Smooth muscle cell (in vitro differentiated cells): ENCODE measurements around the gene PANX1. TPM values are rescaled to one million over a fixed set of nuclear protein-coding genes. Genes with fewer than 3 reads are reported as not detected.

Source experiments
- DNase-seq: peaks from one replicate; lab custom pipeline; 2025; ENCODE audit not compliant: unreplicated experiment; lab: John Stamatoyannopoulos, UW
- H2AFZ ChIP-seq: fragments of 200-600 bp; sonication (generic); 2 replicates; pipeline ENCODE4 v1.6.0; 2016; ENCODE audit warnings: antibody characterized with exemption, low read depth, mild to moderate bottlenecking
- H3F3A ChIP-seq: fragments of 200-600 bp; sonication (generic); 2 replicates; pipeline ENCODE4 v1.6.0; 2017; ENCODE audit warnings: antibody characterized with exemption, low read depth
- H3K27ac ChIP-seq: fragments of 200-600 bp; sonication (generic); 2 replicates; pipeline ENCODE4 v1.5.1; 2016; ENCODE audit warnings: low read depth, mild to moderate bottlenecking
- H3K27me3 ChIP-seq: fragments of 200-600 bp; sonication (generic); 2 replicates; pipeline ENCODE4 v1.6.1; 2016; ENCODE audit warnings: low read depth, mild to moderate bottlenecking
- H3K36me3 ChIP-seq: fragments of 200-600 bp; sonication (generic); 2 replicates; pipeline ENCODE4 v1.5.1; 2016; ENCODE audit warnings: low read depth
- H3K4me1 ChIP-seq: fragments of 200-600 bp; sonication (generic); 2 replicates; pipeline ENCODE4 v1.5.1; 2016; ENCODE audit warnings: low read depth
- H3K4me2 ChIP-seq: fragments of 200-600 bp; sonication (generic); 2 replicates; pipeline ENCODE4 v1.6.0; 2016; ENCODE audit warnings: mild to moderate bottlenecking
- H3K4me3 ChIP-seq: fragments of 200-600 bp; sonication (generic); 2 replicates; pipeline ENCODE4 v1.5.1; 2016; ENCODE audit warnings: mild to moderate bottlenecking
- H3K79me2 ChIP-seq: fragments of 200-600 bp; sonication (generic); 2 replicates; pipeline ENCODE4 v1.6.0; 2016; ENCODE audit warnings: low read depth, mild to moderate bottlenecking
- H3K9ac ChIP-seq: fragments of 200-600 bp; sonication (generic); 2 replicates; pipeline ENCODE4 v1.6.0; 2016; ENCODE audit warnings: low read depth
- H3K9me3 ChIP-seq: fragments of 200-600 bp; sonication (generic); replicated peaks from 2 replicates; pipeline ENCODE4 v1.5.1; 2016; ENCODE audit warnings: low read depth
- H4K20me1 ChIP-seq: fragments of 200-600 bp; sonication (generic); 2 replicates; pipeline ENCODE4 v1.6.0; 2016; ENCODE audit warnings: low read depth
- WGBS: methylation state at CpG from one replicate; pipeline ENCODE4 v1.1.7; 2016; ENCODE audit warnings: low lambda C conversion rate; 5-methylcytosine and 5-hydroxymethylcytosine counted together
- polyA plus RNA-seq: library from polyadenylated mRNA; unstranded; fragments of >200 nt; fragmentation: Nextera tagmentation; extraction: Ambion mirVana; gene quantifications from 2 replicates; pipeline ENCODE4 v1.2.1, GENCODE V29; 2016
- total RNA-seq: library from RNA; depleted of rRNA; stranded (reverse); fragments of >200 nt; gene quantifications from 2 replicates; pipeline ENCODE4 v1.2.3, GENCODE V29; 2014
- TF ChIP-seq, protein P1 (sequence below): fragments of 200-600 bp; sonication (generic); IDR thresholded peaks from 2 replicates; pipeline ENCODE4 v1.5.1; 2017; ENCODE audit warnings: borderline replicate concordance, mild to moderate bottlenecking, antibody characterized with exemption; ENCODE audit not compliant: insufficient read depth, poor library complexity, severe bottlenecking

The PANX1 gene
- total and polyA plus RNA-seq, 2 experiments from 2014 or later, result 32.2 to 81.2 TPM

GRCh38 chr11:94089341-94089740 lies 39.3 kb upstream of the PANX1 start:
- WGBS, result 96% methylated on average over 5 of the region's 6 CpGs
- Histone ChIP-seq H3K4me2 (no peak overlapping the region), H3K9me3 (no peaks in the 10 kb centered on the region), H3K4me1 (no peaks in the 10 kb centered on the region), H4K20me1 (no peaks in the 10 kb centered on the region), H3K27ac (no peak overlapping the region), H3K36me3 (no peaks in the 10 kb centered on the region), H3K79me2 (no peaks in the 10 kb centered on the region), H2AFZ (no peak overlapping the region), H3K4me3 (no peak overlapping the region), H3K9ac (no peak overlapping the region), H3K27me3 (no peaks in the 10 kb centered on the region), H3F3A (no peaks in the 10 kb centered on the region)
- TF ChIP-seq, protein P1, sequence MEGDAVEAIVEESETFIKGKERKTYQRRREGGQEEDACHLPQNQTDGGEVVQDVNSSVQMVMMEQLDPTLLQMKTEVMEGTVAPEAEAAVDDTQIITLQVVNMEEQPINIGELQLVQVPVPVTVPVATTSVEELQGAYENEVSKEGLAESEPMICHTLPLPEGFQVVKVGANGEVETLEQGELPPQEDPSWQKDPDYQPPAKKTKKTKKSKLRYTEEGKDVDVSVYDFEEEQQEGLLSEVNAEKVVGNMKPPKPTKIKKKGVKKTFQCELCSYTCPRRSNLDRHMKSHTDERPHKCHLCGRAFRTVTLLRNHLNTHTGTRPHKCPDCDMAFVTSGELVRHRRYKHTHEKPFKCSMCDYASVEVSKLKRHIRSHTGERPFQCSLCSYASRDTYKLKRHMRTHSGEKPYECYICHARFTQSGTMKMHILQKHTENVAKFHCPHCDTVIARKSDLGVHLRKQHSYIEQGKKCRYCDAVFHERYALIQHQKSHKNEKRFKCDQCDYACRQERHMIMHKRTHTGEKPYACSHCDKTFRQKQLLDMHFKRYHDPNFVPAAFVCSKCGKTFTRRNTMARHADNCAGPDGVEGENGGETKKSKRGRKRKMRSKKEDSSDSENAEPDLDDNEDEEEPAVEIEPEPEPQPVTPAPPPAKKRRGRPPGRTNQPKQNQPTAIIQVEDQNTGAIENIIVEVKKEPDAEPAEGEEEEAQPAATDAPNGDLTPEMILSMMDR, result no peak
- no peak for DNase-seq

GRCh38 chr11:94090401-94090800 lies 38.2 kb upstream of the PANX1 start:
- H3F3A ChIP-seq, result no peaks in the 10 kb centered on the region
- H3K27me3 ChIP-seq, result no peaks in the 10 kb centered on the region
- no peak for DNase-seq
- no peaks in the 10 kb centered on the region for H3K79me2 ChIP-seq
- no peak overlapping the region for H3K27ac ChIP-seq
- no peaks in the 10 kb centered on the region for H3K4me1 ChIP-seq
- H3K4me3 ChIP-seq, result no peak overlapping the region
- H3K36me3 ChIP-seq, result no peaks in the 10 kb centered on the region
- H4K20me1 ChIP-seq, result no peaks in the 10 kb centered on the region
- no peak overlapping the region for H3K9ac ChIP-seq
- no peak overlapping the region for H2AFZ ChIP-seq
- no peaks in the 10 kb centered on the region for H3K9me3 ChIP-seq
- H3K4me2 ChIP-seq, result no peak overlapping the region
- TF ChIP-seq, protein P1, result no peak
- WGBS, result 92% methylated on average over 1 of the region's 1 CpG

DNA sequence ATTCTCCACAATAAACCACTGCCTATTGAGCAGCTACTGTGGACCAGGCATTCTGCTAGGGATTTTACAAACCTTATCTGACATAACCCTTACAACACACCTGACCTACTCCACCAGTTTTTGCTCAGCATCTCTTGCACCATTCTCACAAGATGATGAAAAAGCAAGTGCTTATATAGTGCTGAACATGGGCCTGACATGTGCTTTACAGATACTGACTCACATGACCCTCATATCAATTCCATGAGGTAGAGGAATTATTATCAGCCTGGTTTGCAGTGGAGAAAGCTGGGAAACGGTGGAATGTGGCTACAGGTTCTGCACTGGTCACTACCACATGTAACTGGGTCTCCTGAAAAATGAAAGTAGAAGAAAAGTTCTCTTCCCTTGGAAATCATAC lies 37.5 kb upstream of the PANX1 start:
- TF ChIP-seq, protein P1, result no peak
- no peak overlapping the region for H3K27ac ChIP-seq
- H3K4me2 ChIP-seq, result no peak overlapping the region
- 73% methylated on average over 1 of the region's 1 CpG for WGBS
- no peak for DNase-seq
- no peaks in the 10 kb centered on the region for H3F3A ChIP-seq
- H3K27me3 ChIP-seq, result no peaks in the 10 kb centered on the region
- no peaks in the 10 kb centered on the region for H3K79me2 ChIP-seq
- no peaks in the 10 kb centered on the region for H3K9me3 ChIP-seq
- H4K20me1 ChIP-seq, result no peaks in the 10 kb centered on the region
- no peak overlapping the region for H3K4me3 ChIP-seq
- no peak overlapping the region for H3K9ac ChIP-seq
- H2AFZ ChIP-seq, result no peak overlapping the region
- H3K36me3 ChIP-seq, result no peaks in the 10 kb centered on the region
- H3K4me1 ChIP-seq, result no peaks in the 10 kb centered on the region

- no peaks in the 10 kb centered on the region for H3K9me3 ChIP-seq
- no peak overlapping the region for H3K27ac ChIP-seq
- no peak overlapping the region for H3K4me3 ChIP-seq
These were observed 28.4 kb upstream of the PANX1 start for GRCh38 chr11:94100253-94100652.

More at GRCh38 chr11:94100253-94100652, 28.4 kb upstream of the PANX1 start:
- TF ChIP-seq, protein P1, result no peak
- H2AFZ ChIP-seq, result no peak overlapping the region
- H4K20me1 ChIP-seq, result no peaks in the 10 kb centered on the region
- H3F3A ChIP-seq, result no peaks in the 10 kb centered on the region
- no peaks in the 10 kb centered on the region for H3K36me3 ChIP-seq
- no peak overlapping the region for H3K9ac ChIP-seq
- DNase-seq, result no peak
- H3K27me3 ChIP-seq, result no peaks in the 10 kb centered on the region
- no peaks in the 10 kb centered on the region for H3K79me2 ChIP-seq
- H3K4me1 ChIP-seq, result no peaks in the 10 kb centered on the region
- no peak overlapping the region for H3K4me2 ChIP-seq
